ENCODE measurements around the gene COL6A3. TPM values are rescaled to one million over a fixed set of nuclear protein-coding genes. Genes with fewer than 3 reads are reported as not detected.

The COL6A3 gene
- total and polyA plus RNA-seq, 2 of the 13 experiments (the other 11 are each of a cell fraction or from before 2014, with no cell fraction given) = 0.03 TPM; not detected in 1

DNA sequence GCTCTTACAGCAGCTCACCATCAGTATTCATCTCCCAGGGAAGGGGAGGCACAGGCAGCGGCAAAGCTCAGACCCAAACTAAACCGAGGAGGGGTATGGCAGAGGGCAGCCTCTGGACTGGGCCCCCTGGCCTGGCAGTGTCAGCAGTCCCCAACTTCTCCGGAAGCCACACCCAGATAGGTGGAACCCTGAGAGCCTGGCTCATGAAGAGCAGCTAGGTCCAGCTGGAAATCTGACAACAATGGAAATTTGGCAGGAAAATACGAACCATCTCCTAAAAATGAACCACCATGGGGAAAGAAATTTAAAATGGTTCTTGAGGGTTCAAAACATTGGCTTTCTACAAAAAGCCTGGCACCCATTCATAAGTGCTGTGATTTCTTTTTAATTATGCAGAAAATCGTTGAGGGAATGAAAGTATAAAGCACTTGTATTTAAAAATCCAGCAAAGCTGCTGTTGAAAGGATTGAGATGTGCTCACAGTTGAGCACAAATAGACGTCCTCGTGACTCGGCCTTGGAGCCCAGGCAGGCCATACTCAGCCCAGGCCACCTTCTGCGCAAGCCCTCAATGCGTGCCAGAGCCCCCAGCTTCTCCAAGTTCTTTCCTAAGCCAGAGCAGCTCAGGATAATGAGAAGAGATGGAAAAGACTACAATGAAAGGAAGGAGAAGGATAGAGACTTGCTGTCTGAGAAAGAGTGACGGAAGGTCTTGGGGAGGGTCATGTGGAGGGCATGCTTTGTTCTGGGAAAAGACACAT, 93.0 kb downstream of the COL6A3 start:
- H3K4me2 ChIP-seq (ENCODE audit: low read depth, low read length) = no peak overlapping the region
- in situ Hi-C loops (cut with HindIII; ENCODE audit: extremely low pct_ligation_motif_present, low pct_unique_long_range_greater_than_20kb) = loop anchor here (10.0 kb wide), 1 partner anchor 166 kb away; no protein-coding TSS in a partner anchor
- no peak overlapping the region for H3K27ac ChIP-seq (ENCODE audit: extremely low read length, insufficient read depth, low read length)
- no peak overlapping the region for H2AFZ ChIP-seq (ENCODE audit: low read length)
- FAIRE-seq (no peak), ATAC-seq (no peak), DNase-seq (ENCODE audit: low spot score) (no peak)
- no TSS peak for BruUV-seq (replicated peaks)
- no peaks in the 10 kb centered on the region for H3K9me3 ChIP-seq (ENCODE audit: low read length)
- WGBS (ENCODE audit: low lambda C conversion rate) = 19% methylated on average over 10 of the region's 11 CpGs
- no peaks in the 10 kb centered on the region for H3K36me3 ChIP-seq (replicated peaks in 1 of 2; ENCODE audit: control insufficient read depth in 1 of 2, insufficient read depth in 2 of 2, low read length in 2 of 2)
- no peak overlapping the region for H3K4me3 ChIP-seq (replicated peaks in 1 of 3; ENCODE audit: insufficient read depth in 1 of 3, low read depth in 2 of 3, low read length in 3 of 3)
- H4K20me1 ChIP-seq (ENCODE audit: insufficient read depth, low read length) = no peaks in the 10 kb centered on the region
- H3K27me3 ChIP-seq (ENCODE audit: control insufficient read depth in 1 of 2, insufficient read depth in 2 of 2, low read length in 2 of 2) = peaks cover 3 to 50% of the 10 kb centered on the region in 2 experiments; a peak in 4 of 5 replicates
- no peaks in the 10 kb centered on the region for H3K79me2 ChIP-seq (ENCODE audit: insufficient read depth, low read length)
- no peak for TF ChIP-seq TP53 (CRISPR knock-in tag; conservative IDR thresholded peaks at IDR 0.05)
- no peak for TF ChIP-seq PHF20 (CRISPR knock-in tag; IDR thresholded peaks at IDR 0.05)
- TF ChIP-seq, protein P1, sequence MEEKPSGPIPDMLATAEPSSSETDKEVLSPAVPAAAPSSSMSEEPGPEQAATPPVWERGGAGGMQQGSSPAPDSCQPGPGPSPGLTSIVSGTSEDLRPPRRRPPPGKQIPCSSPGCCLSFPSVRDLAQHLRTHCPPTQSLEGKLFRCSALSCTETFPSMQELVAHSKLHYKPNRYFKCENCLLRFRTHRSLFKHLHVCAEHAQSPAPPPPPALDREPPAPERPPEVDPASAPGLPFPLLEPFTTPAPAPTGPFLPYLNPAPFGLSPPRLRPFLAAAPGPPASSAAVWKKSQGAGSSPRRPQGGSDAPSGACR (CRISPR knock-in tag; IDR thresholded peaks at IDR 0.05) = no peak
- no peak for TF ChIP-seq ZFYVE20 (CRISPR knock-in tag; IDR thresholded peaks at IDR 0.05; ENCODE audit: borderline replicate concordance, low read depth)
- no peak for TF ChIP-seq MBD4 (IDR thresholded peaks at IDR 0.05; ENCODE audit: borderline replicate concordance, low read length)
- no peak for TF ChIP-seq ZNF616 (CRISPR knock-in tag; IDR thresholded peaks at IDR 0.05; ENCODE audit: low read depth)
- TF ChIP-seq ZNF317 (CRISPR knock-in tag; IDR thresholded peaks at IDR 0.05) = no peak
- no peak for TF ChIP-seq SAFB2 (CRISPR knock-in tag; IDR thresholded peaks at IDR 0.05; ENCODE audit: borderline replicate concordance, low read depth)
- TF ChIP-seq NPAS2 (CRISPR knock-in tag; IDR thresholded peaks at IDR 0.05; ENCODE audit: borderline replicate concordance) = no peak
- no peak for TF ChIP-seq ZNF670 (CRISPR knock-in tag; IDR thresholded peaks at IDR 0.05; ENCODE audit: borderline replicate concordance)
- TF ChIP-seq DNMT1 (CRISPR knock-in tag; IDR thresholded peaks at IDR 0.05) = no peak
- TF ChIP-seq, protein P2, sequence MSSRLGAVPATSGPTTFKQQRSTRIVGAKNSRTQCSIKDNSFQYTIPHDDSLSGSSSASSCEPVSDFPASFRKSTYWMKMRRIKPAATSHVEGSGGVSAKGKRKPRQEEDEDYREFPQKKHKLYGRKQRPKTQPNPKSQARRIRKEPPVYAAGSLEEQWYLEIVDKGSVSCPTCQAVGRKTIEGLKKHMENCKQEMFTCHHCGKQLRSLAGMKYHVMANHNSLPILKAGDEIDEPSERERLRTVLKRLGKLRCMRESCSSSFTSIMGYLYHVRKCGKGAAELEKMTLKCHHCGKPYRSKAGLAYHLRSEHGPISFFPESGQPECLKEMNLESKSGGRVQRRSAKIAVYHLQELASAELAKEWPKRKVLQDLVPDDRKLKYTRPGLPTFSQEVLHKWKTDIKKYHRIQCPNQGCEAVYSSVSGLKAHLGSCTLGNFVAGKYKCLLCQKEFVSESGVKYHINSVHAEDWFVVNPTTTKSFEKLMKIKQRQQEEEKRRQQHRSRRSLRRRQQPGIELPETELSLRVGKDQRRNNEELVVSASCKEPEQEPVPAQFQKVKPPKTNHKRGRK (CRISPR knock-in tag; IDR thresholded peaks at IDR 0.05) = no peak
- no peak for TF ChIP-seq ZNF83 (CRISPR knock-in tag; IDR thresholded peaks at IDR 0.05; ENCODE audit: borderline replicate concordance)
- TF ChIP-seq, protein P3, sequence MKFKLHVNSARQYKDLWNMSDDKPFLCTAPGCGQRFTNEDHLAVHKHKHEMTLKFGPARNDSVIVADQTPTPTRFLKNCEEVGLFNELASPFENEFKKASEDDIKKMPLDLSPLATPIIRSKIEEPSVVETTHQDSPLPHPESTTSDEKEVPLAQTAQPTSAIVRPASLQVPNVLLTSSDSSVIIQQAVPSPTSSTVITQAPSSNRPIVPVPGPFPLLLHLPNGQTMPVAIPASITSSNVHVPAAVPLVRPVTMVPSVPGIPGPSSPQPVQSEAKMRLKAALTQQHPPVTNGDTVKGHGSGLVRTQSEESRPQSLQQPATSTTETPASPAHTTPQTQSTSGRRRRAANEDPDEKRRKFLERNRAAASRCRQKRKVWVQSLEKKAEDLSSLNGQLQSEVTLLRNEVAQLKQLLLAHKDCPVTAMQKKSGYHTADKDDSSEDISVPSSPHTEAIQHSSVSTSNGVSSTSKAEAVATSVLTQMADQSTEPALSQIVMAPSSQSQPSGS (CRISPR knock-in tag; IDR thresholded peaks at IDR 0.05) = no peak
- no peak for TF ChIP-seq ATF7 (IDR thresholded peaks at IDR 0.05)
- no peak for TF ChIP-seq ATF7 (CRISPR knock-in tag; IDR thresholded peaks at IDR 0.05)
- TF ChIP-seq POLR2A (IDR thresholded peaks at IDR 0.05; ENCODE audit: insufficient read depth in 1 of 2, low read depth in 2 of 2, low read length in 2 of 2) = no peak
- TF ChIP-seq IRX3 (CRISPR knock-in tag; IDR thresholded peaks at IDR 0.05; ENCODE audit: borderline replicate concordance, low read depth) = no peak
- TF ChIP-seq ZNF441 (CRISPR knock-in tag; IDR thresholded peaks at IDR 0.05; ENCODE audit: borderline replicate concordance) = no peak
- no peak for TF ChIP-seq ZEB1 (IDR thresholded peaks at IDR 0.05; ENCODE audit: insufficient replicate concordance, low read depth)
- no peak overlapping the region for H3K9ac ChIP-seq (ENCODE audit: insufficient read depth, low read depth, low read length)
- intact Hi-C loops (cut with micrococcal nuclease; ENCODE audit: unreplicated experiment) = no loop called here
- peaks cover 8% of the 10 kb centered on the region for H3K4me1 ChIP-seq (ENCODE audit: insufficient read depth, low read length)
- ChIA-PET POLR2A (no interaction called here), CTCF (ENCODE audit: low intra/inter-chr PET ratio, low total read pairs) (no interaction called here)

Measured in HepG2 (cell line).